Activated CD8-positive, alpha-beta memory T cell treated with anti-CD3 and anti-CD28 coated beads for 36 hours (primary cell): ENCODE data around the gene CNPY3. TPM values are rescaled to one million over a fixed set of nuclear protein-coding genes. Genes with fewer than 3 reads are reported as not detected.

Source experiments
- CTCF ChIA-PET: fragments of 350-600 bp; sonication (Branson Sonifier 250); formaldehyde crosslinking; loops from one replicate; lab custom pipeline; 2021; ENCODE audit warnings: antibody characterized with exemption; lab: Charles Lee
- POLR2A ChIA-PET: fragments of 350-600 bp; sonication (Branson Sonifier 250); formaldehyde crosslinking; loops from one replicate; lab custom pipeline; 2021; ENCODE audit warnings: antibody characterized with exemption; lab: Charles Lee
- total RNA-seq, 2 experiments: library from RNA; stranded (reverse); gene quantifications; one replicate each; pipeline ENCODE4 v1.2.3, GENCODE V29; 2021

Gene CNPY3
- total RNA-seq, 2 experiments from 2014 or later, result 48.8 to 50.2 TPM

- CTCF ChIA-PET, result interaction anchor here (1.5 kb wide), 1 partner anchor 242 kb away, joined by 5 read pairs; the partner anchor contains the start of gene DNPH1
- POLR2A ChIA-PET, result interaction anchor here (1.1 kb wide), 1 partner anchor 8 kb away, joined by 3 read pairs; the partner anchor contains the start of gene PEX6
Measured at GRCh38 chr6:42987533-42988451, 58.5 kb downstream of the CNPY3 start.

- CTCF ChIA-PET, result interaction anchor here (1.5 kb wide), 1 partner anchor 241 kb away, joined by 5 read pairs; the partner anchor contains the start of gene DNPH1
- POLR2A ChIA-PET, result no interaction called here
Measured at GRCh38 chr6:42988486-42989020, 59.3 kb downstream of the CNPY3 start.

Other genes starting within 250 kb of the CNPY3 start
- gene PRPH2, start 206.9 kb upstream of the CNPY3 start, total RNA-seq, result under 1 TPM in 1 of 2 experiments, not detected in 1; 0.06 TPM
- 10 to 100 TPM; 17.3 to 17.6 TPM for gene TBCC, start 183.4 kb upstream of the CNPY3 start, total RNA-seq
- gene BICRAL, start 147.4 kb upstream of the CNPY3 start, total RNA-seq, result 10 to 100 TPM; 12.1 to 12.6 TPM
- gene RPL7L1, start 49.9 kb upstream of the CNPY3 start, total RNA-seq, result 100 to 1,000 TPM; 205 to 206 TPM
- gene PTCRA, start 13.4 kb upstream of the CNPY3 start, total RNA-seq, result not detected
- under 1 TPM; 0.23 to 0.59 TPM for gene GNMT, start 31.3 kb downstream of the CNPY3 start, total RNA-seq
- gene PEX6, start 49.7 kb downstream of the CNPY3 start, total RNA-seq, result 10 to 100 TPM; 18.9 to 19.4 TPM
- 10 to 100 TPM; 50.3 to 52.1 TPM for gene PPP2R5D, start 55.1 kb downstream of the CNPY3 start, total RNA-seq
- 100 to 1,000 TPM; 105 to 109 TPM for gene MEA1, start 84.5 kb downstream of the CNPY3 start, total RNA-seq
- 10 to 100 TPM; 71.1 to 71.4 TPM for gene KLHDC3, start 84.8 kb downstream of the CNPY3 start, total RNA-seq
- 100 to 1,000 TPM; 101 to 103 TPM for gene RRP36, start 92.1 kb downstream of the CNPY3 start, total RNA-seq
- gene CUL7, start 124.4 kb downstream of the CNPY3 start, total RNA-seq, result 10 to 100 TPM; 11.6 to 11.7 TPM
- gene MRPL2, start 130.0 kb downstream of the CNPY3 start, total RNA-seq, result 100 to 1,000 TPM in 1 of 2 experiments, 10 to 100 TPM in 1; 97.2 to 108 TPM
- gene KLC4, start 130.2 kb downstream of the CNPY3 start, total RNA-seq, result 1 to 10 TPM; 7.4 to 8.2 TPM
- 1 to 10 TPM; 1.2 to 1.6 TPM for gene PTK7, start 146.8 kb downstream of the CNPY3 start, total RNA-seq
- 10 to 100 TPM; 52.0 to 54.2 TPM for gene SRF, start 241.8 kb downstream of the CNPY3 start, total RNA-seq